GM21423 (cell line): ENCODE results near the gene CACNA2D3.

ENCODE experiments used
- ATAC-seq: cut with Tn5 transposase; IDR thresholded peaks from one replicate; pipeline ENCODE4 v1.9.1; 2021; ENCODE audit warnings: mild to moderate bottlenecking, moderate library complexity; ENCODE audit not compliant: unreplicated experiment

Gene CACNA2D3

DNA sequence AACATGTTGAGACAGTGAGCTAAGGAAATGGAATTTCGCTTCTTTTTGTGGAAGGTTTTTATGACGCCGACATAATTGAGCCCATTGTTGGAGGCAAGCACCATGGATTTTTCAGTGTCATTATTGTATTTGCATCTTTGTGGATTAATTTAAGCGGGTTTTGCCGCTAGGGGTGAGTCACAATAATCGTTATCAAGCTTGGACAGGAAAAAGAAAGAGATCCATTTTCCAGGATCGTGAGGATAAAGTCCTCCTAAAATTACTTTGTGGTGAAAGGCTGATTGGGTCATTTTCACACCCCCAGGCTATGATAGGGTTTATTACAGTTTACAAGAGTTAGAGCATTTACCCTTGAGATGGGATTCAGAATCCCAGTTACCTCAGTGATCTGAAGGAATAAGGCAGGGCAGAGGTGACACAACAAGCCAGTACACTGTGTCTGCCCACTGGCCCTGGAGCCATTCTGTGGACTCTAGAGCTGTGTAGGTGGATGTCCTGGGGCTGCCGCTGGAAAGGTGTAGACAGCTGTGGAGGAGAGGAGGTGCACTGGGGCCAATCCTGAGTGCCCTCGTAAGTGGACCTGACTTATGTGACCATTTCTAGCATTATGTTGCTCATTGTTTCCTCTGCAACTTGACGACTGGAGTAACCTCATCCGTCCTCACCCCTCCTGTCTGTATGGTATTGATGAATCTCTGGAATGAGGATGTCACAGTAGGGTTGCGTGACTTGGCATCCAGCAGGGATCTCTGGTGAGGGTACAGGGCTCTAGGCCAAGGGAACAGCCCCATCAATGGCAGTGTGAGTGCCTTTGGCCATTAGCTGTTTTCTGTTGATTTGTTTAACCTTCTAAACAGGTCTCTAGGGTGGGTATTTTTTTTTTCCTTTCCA is 435.4 kb downstream of the CACNA2D3 start:
- ATAC-seq: no peak

DNA sequence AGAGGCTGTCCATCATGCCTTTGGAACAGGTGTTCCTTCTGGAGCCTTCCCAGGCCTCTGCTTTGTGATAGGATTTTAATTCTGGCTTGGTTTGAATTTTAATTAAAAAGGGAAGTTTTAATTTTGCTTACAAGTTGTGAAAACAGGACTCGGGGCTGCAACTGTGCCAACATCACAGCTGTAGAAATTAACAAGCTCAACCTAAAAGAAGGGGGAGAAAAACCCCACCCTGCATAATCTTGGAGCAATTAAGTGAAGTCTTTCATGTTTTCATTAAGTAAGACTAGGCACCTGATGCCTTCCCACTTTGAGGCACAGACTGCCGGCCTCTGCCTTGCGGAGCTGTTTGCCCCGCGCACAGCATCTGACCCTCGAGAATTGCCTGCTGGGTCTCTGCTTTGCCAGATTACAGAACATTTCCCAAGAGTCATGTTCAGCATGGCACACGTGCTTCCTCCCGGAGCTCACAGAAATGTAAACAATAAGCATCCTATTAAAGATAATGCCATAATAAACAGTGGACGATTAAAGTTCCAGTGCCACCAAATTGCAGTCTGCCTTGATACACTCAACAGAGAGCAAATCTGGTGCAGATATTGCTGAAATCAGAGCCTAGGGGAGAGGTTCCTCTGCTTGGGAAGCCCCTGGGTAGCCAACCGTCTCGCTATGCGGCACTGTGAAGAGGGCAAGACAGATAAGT is 441.3 kb downstream of the CACNA2D3 start:
- ATAC-seq: no peak

DNA sequence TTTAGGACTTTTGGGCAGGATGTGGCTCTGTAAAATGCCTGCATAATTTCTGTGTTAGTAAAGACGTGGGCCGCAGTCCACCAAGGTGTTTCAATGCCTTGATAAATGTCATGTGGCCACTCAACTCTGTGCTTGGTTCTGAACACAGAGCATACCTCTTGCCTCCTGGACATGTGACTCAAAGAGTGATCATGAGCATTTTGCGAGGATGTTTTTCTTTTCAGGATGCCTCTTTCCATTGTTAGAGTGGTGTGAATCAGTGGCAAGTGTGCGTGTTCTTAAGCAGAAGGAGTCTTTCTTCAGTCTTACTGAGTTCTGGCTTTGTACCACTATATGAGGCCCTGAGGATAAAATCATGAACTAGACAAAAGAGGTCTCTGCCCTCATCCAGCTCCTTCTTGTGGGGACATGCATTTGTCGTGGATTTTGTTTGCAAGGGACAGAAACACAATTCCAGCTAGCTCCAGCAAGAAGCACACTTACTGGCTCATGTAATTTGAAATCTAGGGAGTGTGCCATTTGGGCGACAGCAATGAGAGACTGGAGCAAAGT is 442.1 kb downstream of the CACNA2D3 start:
- ATAC-seq: no peak

DNA sequence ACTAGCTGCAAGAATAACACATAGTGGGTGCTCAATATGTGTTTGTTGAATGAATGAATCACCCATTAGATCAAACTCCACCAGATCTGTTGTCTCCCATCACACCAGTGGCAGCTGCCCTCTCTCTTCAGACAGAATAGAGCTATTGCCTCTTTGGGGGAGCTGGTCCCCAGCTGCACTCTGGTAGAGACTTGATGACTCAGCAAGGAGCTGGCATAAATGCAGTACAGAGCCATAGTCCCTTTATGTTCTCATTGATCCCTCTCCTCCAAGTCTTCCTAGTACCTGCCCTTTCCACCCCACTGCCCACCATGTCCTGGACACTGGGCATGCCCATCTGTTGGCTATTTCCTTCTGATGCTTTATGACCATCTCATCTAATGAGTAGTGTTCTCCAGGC is 443.6 kb downstream of the CACNA2D3 start:
- ATAC-seq: no peak

- no peak for ATAC-seq
These were observed 445.6 kb downstream of the CACNA2D3 start for GRCh38 chr3:54567949-54568348.

- ATAC-seq: no peak
These were observed 447.7 kb downstream of the CACNA2D3 start for GRCh38 chr3:54570008-54570407.

- ATAC-seq: no peak
These were observed 450.0 kb downstream of the CACNA2D3 start for GRCh38 chr3:54572197-54572895.

DNA sequence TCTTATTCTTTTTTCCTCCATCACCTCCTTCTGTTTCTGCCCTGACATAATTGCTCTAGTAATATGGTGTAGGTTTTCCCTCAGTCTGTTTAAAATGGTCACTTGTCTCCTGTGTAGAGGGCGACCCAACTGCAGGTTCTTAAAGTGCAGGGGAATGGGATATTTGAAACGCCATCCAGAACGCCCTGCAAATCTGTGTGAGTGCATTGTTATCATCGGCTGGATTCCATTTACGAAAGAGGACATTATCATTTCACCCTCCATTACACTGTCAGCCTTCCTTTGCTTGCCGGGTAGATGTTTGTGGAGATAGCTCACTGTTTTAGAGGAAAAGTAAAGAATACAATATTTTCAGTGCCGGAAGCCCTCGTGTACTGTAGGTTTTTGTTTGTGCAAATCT is 451.5 kb downstream of the CACNA2D3 start:
- ATAC-seq: no peak

GRCh38 chr3:54574906-54575617 is 452.7 kb downstream of the CACNA2D3 start:
- ATAC-seq: no peak

DNA sequence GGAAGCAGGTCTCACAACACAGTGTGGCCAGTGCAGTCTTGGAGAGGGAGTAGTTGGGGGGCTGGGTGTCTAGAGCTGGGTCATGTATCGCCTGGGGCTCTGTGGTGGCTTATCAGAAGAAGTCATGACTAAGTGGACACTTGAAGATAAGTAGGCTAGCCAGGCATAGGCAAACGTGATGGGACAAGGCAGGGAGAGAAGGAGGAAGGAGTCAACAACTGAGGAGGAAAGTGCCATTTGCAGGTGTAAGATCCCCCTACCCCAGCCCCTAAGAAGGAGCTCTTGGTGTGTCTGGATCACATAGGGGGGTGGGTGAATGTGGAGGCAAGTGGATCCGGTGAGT is 453.2 kb downstream of the CACNA2D3 start:
- ATAC-seq: no peak

DNA sequence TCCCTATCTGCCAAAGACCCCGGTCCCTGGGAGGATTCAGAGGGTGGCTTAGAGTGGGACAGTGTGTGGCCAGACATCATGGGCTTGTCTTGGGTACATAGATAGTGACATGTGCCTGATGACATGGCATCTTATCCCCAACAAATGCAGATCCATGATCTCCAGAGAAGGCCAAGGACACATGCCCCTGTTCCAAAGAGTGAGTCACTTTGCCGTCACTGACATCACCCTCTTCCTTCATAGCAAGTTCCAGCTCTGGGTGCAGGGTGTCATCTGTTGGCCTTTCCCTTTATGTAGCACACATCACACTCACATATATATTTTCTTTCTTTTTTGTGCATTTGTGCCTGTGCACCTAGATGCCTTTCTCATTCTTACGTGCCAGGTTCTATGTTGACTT is 455.0 kb downstream of the CACNA2D3 start:
- no peak for ATAC-seq

GRCh38 chr3:54578417-54578816 is 456.1 kb downstream of the CACNA2D3 start:
- ATAC-seq: no peak

GRCh38 chr3:54580453-54580852 is 458.1 kb downstream of the CACNA2D3 start:
- no peak for ATAC-seq

DNA sequence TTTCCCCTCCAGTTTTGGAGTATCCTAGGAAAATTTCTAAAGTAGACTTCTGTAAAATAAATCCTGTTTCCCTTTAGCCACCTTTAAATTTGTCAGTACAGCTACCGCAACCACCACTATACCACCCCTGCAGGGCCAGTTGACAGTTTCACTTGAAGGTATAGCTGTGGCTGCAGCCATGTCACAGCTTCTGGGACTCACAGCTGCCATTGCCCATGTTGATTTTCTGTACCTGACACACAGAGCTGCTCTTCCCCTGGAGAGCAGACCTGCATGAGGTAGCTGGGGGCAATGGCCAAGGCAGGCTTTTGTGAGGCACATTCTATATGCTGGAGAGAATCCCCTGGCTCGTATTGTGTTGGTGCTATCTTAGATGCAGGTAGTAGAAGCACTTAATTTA is 460.1 kb downstream of the CACNA2D3 start:
- no peak for ATAC-seq

DNA sequence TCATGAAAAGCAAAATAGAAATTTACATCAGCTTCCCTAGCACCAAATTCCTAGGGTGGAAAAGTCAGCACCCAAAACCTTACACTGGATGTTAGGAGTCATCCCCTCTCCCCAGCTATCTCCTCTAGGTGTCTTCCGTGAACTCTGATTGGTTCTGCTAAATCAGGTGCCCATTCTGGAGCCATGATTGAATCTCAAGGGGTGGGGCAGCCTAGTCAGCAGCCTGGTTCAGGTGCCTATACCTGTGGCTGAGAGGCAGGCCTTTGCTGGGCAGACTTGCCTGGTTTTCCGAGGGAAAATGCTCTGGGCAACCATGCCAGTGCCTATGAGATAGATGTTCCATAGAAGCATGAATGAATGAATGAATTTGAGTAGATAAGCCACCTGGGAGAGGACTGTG is 468.8 kb downstream of the CACNA2D3 start:
- no peak for ATAC-seq

- ATAC-seq: no peak
These were observed 471.3 kb downstream of the CACNA2D3 start for GRCh38 chr3:54593653-54594052.

GRCh38 chr3:54596087-54596486 is 473.7 kb downstream of the CACNA2D3 start:
- no peak for ATAC-seq

DNA sequence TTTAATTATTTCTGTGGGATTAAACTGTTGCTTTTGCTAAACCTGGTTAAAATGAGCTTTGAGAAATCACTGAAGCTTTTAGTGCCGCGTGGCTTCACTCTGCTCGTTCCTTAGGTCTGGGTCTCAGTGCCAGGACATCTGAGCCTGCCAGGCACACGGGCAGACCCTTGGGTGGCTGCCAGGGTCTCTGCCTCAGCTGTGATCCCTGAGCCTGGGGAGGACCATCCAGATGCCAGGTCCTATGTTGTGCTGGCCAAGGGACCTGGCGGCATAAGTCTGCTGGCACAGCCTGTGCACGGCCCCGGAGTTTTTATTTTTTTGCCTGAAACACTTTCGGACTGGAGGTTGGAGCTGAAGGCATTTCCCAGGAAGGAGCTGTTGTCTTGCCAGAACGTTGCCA is 477.4 kb downstream of the CACNA2D3 start:
- ATAC-seq: no peak

DNA sequence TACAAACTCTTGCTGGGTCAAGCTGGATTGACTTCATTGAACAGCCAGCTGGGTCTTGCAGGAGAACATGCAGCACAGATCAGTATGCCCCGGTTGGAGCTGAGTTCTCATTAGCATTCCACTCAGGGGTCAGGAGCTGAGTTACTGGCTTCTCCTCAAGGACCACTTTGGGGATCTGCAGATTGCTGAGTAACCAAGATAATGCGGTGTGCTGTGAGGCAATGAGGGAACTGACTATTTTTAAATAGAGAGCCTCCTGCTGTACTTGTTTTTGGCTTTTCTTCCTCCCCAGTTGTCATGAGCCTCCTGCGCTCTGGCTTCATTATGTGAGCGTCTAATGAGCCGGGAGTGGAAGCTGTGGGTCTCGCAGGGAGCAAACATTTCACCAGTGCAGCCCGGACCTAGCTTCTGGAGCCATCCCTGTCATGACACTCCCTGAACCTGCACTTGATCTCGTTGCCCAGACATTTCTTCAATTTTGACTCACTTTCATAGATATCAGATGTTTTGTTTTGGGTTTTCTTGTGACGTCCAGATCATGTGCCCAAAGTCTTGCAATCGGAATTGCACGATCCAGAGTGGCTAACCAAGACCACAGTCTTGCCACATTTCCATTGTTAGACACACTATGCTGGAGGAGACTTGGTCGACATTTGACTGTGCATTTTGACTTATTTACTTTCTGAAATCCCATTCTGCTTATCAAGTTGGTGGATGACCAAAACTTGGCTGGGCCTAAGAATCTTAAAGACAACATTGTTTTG is 478.3 kb downstream of the CACNA2D3 start:
- ATAC-seq: no peak

GRCh38 chr3:54604495-54604894 is 482.1 kb downstream of the CACNA2D3 start:
- ATAC-seq: no peak
